GM19328 (cell line): ENCODE measurements around the gene TGM1.

Source experiments
- ATAC-seq: cut with Tn5 transposase; IDR thresholded peaks from one replicate; pipeline ENCODE4 v1.9.1; 2021; ENCODE audit warnings: mild to moderate bottlenecking, moderate library complexity; ENCODE audit not compliant: unreplicated experiment

The TGM1 gene

DNA sequence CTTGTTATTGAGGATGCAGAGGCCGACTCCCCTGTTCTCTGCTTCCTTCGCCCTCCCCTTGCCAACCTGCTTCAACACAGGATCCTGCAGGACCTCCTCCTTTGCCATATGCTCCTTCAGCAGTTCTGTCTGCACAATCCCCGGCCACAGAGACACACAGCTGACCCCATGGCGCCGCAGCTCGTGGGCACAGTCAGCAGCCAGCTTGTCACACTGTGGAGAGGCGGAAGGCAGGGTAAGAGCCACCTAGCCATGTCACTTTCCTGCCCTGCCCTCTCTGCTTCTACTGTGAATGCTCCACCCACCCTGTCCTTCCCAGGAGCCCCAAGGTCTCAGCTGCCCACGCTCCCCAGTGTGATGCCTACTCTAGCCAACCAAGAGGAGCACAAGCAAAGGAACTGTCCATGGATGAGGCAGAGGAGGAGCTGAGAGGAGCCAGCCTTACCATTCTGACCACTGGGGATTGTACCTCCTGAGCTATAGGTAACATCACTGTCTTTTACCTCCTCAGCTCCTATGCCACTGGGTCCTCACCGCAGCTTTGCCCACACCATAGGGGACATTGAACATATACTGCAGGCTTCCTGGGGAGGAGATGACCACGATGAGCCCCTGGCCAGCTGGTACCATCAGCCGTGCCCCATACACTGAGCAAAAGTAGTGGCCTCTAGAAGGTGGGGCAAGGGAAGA, 29.3 kb upstream of the TGM1 start:
- ATAC-seq: no peak

- no peak for ATAC-seq
Measured at GRCh38 chr14:24291446-24292117, 28.6 kb upstream of the TGM1 start.

DNA sequence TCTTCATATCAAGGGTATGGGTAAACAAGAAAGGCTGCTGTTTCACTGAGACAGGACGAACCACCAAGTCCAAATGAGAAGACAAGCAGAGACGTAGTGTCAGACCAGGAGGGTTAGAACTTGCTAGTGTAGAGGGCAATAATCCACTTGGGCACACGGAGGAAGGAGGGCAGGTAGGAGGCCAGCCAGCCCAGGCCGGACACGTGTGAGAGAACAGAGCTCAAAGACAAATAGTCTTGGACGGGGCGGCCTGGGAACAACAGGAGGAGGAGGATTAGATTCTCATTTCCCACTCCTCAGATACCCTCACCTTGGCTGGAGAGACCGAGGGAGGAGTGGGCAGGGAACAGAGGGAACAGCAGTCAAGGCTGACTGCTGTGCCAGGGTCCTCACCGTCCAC, 27.8 kb upstream of the TGM1 start:
- ATAC-seq: no peak

DNA sequence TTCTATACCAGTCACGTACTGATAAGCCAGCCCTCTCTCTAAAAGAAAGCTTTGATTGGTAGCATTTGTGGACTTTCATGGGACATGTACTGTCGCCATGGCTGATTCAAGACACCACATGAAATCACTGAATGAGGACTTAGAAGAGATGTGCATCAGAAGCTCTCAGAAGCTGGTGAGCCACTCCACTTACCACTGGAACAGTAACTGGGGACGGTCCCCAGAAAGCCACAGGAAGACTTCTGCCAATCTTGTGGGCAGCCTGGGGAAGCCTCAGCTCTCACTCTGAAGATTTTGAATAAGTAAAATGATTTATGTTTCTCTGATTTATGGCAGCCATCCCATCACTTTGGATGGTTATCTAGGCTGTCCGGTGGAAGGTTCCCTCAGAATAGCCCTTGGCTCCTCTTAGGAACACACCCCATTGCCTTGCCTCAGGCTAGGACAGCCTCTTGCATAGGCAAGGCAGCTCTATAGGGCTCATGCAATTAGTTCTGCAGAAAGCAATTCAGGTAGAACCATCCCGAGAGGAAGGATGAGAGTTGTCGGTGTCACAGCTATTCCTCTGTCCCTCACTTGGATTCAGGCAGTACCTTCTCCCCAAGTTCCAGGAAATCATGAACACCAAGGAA, 26.8 kb upstream of the TGM1 start:
- peak; percentile 57 for ATAC-seq

DNA sequence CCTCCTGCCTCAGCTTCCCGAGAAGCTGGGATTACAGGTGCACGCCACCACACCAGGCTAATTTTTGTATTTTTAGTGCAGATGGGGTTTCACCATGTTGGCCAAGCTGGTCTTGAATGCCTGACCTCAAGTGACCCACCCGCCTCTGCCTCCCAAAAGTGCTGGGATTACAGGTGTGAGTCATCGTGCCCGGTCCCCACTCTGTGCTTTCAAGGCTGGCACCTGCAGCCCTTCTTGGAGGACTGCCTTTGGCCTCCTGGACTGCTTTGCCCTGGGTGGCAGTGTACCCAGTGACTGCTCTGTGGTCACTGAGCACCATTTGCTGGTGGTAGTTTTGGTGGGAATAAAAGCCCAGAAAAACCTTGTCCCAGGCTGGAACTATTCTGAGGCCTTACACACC, 24.0 kb upstream of the TGM1 start:
- no peak for ATAC-seq

GRCh38 chr14:24285351-24285750, 22.4 kb upstream of the TGM1 start:
- ATAC-seq: no peak

- ATAC-seq: no peak
Measured at GRCh38 chr14:24284501-24285035, 21.6 kb upstream of the TGM1 start.

- ATAC-seq: no peak
Measured at GRCh38 chr14:24283796-24284460, 21.0 kb upstream of the TGM1 start.

DNA sequence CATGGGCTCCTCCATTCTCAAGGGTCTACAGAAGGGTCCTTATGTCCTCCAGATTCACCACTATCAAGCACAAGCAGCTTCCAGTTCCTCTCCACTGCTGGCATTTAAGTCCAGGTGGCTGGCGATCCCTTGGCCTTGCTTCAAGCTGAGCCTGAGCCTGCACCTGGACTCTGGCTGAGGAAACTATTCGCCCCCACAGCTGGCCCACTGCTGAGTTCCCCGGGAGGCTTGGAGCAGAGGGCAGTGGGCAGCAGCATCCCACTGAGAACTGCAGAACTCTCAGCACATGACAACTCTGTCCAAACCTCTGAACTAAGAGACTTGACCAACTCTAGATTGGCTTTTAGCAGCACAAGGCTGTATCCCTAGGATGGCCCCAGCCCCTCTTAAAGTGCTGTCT, 19.8 kb upstream of the TGM1 start:
- no peak for ATAC-seq

GRCh38 chr14:24281636-24282035, 18.7 kb upstream of the TGM1 start:
- ATAC-seq: no peak

GRCh38 chr14:24280797-24281460, 18.0 kb upstream of the TGM1 start:
- ATAC-seq: no peak

DNA sequence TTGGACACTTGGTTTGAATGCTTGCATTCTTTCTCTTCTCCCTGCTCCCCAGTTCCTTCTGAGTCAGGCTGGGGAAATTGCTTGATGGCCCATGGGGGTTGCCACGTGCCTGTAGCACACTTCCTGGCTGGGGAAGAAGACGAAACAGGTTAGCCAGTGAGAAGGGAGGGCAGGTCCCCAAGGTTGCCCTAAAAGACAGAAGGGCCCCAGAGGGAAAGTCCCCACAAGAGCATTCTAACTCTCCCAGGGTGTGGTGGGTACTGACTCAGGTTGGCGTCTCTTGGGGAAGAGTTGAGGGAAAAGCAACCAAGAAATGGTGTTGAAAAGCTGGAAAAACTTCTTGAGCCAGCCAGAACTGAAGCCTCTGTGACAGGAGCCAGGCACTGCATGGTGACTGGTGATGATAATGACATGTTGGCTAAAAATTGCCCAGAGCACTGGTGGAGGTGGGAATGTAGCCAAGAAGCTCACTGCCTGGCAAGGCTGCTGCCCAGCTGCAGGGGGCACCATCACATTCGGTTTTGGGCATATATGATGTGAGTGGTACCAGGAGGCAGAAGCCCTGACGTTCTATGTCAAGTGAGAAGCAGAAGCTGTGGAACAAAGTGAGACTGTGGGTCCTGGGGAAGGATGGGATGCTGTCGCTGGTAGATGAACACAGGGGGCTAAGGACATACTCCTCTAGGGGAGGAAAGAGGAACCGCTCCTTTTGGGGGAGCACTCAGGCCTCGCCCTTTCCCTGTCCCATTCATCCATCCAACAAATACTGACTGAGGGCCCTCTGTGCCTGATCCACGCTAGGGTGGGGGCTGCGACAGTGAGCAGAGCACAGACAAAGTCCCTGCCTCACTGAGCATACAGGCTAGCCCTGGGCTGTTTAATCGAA, 16.6 kb upstream of the TGM1 start:
- ATAC-seq: peak; percentile 52

- no peak for ATAC-seq
Measured at GRCh38 chr14:24278424-24278823, 15.4 kb upstream of the TGM1 start.

GRCh38 chr14:24277606-24278321, 14.8 kb upstream of the TGM1 start:
- no peak for ATAC-seq

DNA sequence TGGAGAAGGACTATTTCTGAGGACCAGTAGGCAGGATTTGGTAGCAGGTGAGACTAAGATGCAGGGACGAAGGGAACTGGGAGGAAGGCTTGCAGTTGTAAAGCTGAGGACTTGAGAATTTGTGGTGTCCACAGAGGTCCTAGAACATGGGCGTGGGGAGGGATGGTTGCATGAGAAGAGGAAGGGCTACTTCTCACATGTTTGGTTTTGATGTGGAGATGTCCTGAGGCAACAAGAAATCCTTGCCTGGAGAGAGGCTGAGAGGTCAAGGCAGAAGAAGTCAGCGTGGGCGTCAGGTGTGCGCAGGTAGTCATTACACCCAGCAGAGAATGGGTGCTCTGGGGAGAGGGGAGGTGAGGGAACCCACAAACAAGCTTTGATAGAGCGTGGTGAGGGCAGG, 14.1 kb upstream of the TGM1 start:
- ATAC-seq: no peak

- ATAC-seq: no peak
Measured at GRCh38 chr14:24274101-24274543, 11.1 kb upstream of the TGM1 start.

DNA sequence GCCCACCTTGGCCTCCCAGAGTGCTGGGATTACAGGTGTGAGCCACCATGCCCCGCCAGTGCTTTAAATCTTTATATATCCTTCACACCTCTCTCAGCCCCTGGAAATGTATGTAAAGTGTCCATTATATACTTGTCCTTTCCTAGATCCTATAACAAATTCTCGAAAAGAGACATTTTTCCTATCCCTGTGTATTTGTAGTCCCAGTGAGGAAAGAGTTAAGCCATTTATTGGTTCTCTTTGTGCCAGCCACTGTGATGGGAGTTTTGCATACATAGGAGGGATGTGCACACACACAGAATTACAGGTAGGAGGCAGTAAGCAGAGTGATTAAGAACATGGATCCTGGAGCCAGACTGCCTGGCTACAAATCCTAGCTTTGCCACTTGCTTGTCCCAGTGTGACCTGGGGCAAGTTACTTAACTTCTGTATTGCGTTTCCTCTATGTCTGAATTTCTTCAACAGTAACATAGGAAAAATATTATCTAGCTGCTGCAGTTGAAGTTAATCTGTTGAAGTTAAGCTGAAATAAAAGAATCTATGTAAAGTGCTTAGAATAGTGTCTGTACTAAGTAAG, 10.5 kb upstream of the TGM1 start:
- no peak for ATAC-seq

- no peak for ATAC-seq
Measured at GRCh38 chr14:24272467-24272866, 9.5 kb upstream of the TGM1 start.

GRCh38 chr14:24271834-24272263, 8.9 kb upstream of the TGM1 start:
- no peak for ATAC-seq
